Mesenchymal stem cell (in vitro differentiated cells and primary cell): Measurements from ENCODE around the gene PTPN12.

ENCODE experiments used
- DNase-seq: peaks from one replicate; pipeline ENCODE4 v3.0.0-alpha.2; 2013
- H2AFZ ChIP-seq: one replicate; pipeline ENCODE4 v1.6.1; 2013; ENCODE audit warnings: low read depth, mild to moderate bottlenecking, control low read depth, inconsistent platforms, low read length, moderate library complexity
- H2AK5ac ChIP-seq: 2 replicates; pipeline ENCODE4 v1.6.1; 2013; ENCODE audit warnings: low read length, moderate library complexity, mild to moderate bottlenecking, inconsistent platforms; ENCODE audit not compliant: severe bottlenecking
- H2BK120ac ChIP-seq: one replicate; pipeline ENCODE4 v1.6.1; 2013; ENCODE audit warnings: low read depth, mild to moderate bottlenecking, inconsistent platforms, low read length, moderate library complexity
- H2BK12ac ChIP-seq, 2 experiments: one replicate each; pipeline ENCODE4 v1.6.1; 2013; ENCODE audit warnings: inconsistent platforms in 2 of 2, low read length in 2 of 2, mild to moderate bottlenecking in 2 of 2, moderate library complexity in 2 of 2, control low read depth in 1 of 2
- H2BK15ac ChIP-seq: one replicate; pipeline ENCODE4 v1.6.1; 2013; ENCODE audit warnings: mild to moderate bottlenecking, low read depth, inconsistent platforms; ENCODE audit not compliant: poor library complexity, severe bottlenecking
- H2BK5ac ChIP-seq: 2 replicates; pipeline ENCODE4 v1.6.1; 2013; ENCODE audit warnings: low read depth, mild to moderate bottlenecking, low read length, control low read depth, inconsistent platforms; ENCODE audit not compliant: poor library complexity, severe bottlenecking
- H3K14ac ChIP-seq, 2 experiments: one replicate each; pipeline ENCODE4 v1.6.1; 2013; ENCODE audit warnings: inconsistent platforms in 2 of 2, low read length in 2 of 2, control low read depth in 1 of 2, mild to moderate bottlenecking in 1 of 2, moderate library complexity in 1 of 2
- H3K18ac ChIP-seq, 2 experiments: one replicate each; pipeline ENCODE4 v1.6.1; 2013; ENCODE audit warnings: inconsistent platforms in 2 of 2, low read length in 2 of 2, control low read depth in 1 of 2, low read depth in 1 of 2, mild to moderate bottlenecking in 1 of 2
- H3K23ac ChIP-seq, 2 experiments: one replicate each; pipeline ENCODE4 v1.6.1; 2013; ENCODE audit warnings: inconsistent platforms in 2 of 2, low read length in 2 of 2, mild to moderate bottlenecking in 2 of 2, moderate library complexity in 2 of 2, control low read depth in 1 of 2
- H3K27ac ChIP-seq: 2 replicates; pipeline ENCODE4 v1.5.1; 2013; ENCODE audit warnings: mild to moderate bottlenecking, moderate library complexity, low read length, control low read depth, inconsistent platforms; ENCODE audit not compliant: poor library complexity, severe bottlenecking
- H3K27me3 ChIP-seq, 2 experiments: 2 replicates each; pipeline versions ENCODE4 v1.6.1 to v1.7.0; 2013; ENCODE audit warnings: low read length in 2 of 2, mild to moderate bottlenecking in 2 of 2, moderate library complexity in 2 of 2, control low read depth in 1 of 2, inconsistent platforms in 1 of 2; ENCODE audit not compliant: control insufficient read depth in 1 of 2, insufficient read depth in 1 of 2
- H3K36me3 ChIP-seq, 2 experiments: 2 replicates each; pipeline versions ENCODE4 v1.6.1 to v1.7.0; 2013; ENCODE audit warnings: low read length in 2 of 2, control low read depth in 1 of 2, inconsistent platforms in 1 of 2, low read depth in 1 of 2, mild to moderate bottlenecking in 1 of 2; ENCODE audit not compliant: insufficient read depth in 2 of 2, control insufficient read depth in 1 of 2
- H3K4ac ChIP-seq, 2 experiments: one replicate each; pipeline ENCODE4 v1.6.1; 2013; ENCODE audit warnings: inconsistent platforms in 2 of 2, low read length in 2 of 2, mild to moderate bottlenecking in 2 of 2, moderate library complexity in 2 of 2, control low read depth in 1 of 2, low read depth in 1 of 2
- H3K4me1 ChIP-seq: 2 replicates; pipeline ENCODE4 v1.6.1; 2013; ENCODE audit warnings: low read depth, low read length, control low read depth; ENCODE audit not compliant: control insufficient read depth, insufficient read depth
- H3K4me2 ChIP-seq: 2 replicates; pipeline ENCODE4 v1.6.1; 2013; ENCODE audit warnings: low read length, mild to moderate bottlenecking, inconsistent platforms; ENCODE audit not compliant: poor library complexity, severe bottlenecking
- H3K4me3 ChIP-seq, 2 experiments: 2 replicates each; pipeline versions ENCODE4 v1.5.1 to v1.7.0; 2013; ENCODE audit warnings: low read length in 2 of 2, mild to moderate bottlenecking in 2 of 2, control low read depth in 1 of 2, low read depth in 1 of 2; ENCODE audit not compliant: insufficient read depth in 1 of 2
- H3K79me1 ChIP-seq: replicated peaks from 2 replicates; pipeline ENCODE4 v1.6.1; 2013; ENCODE audit warnings: mild to moderate bottlenecking, control low read depth, low read length, inconsistent platforms; ENCODE audit not compliant: poor library complexity, severe bottlenecking
- H3K9ac ChIP-seq: 2 replicates; pipeline ENCODE4 v1.7.0; 2013; ENCODE audit warnings: mild to moderate bottlenecking, low read length, moderate library complexity
- H3K9me3 ChIP-seq: 2 replicates; pipeline ENCODE4 v1.7.0; 2013; ENCODE audit warnings: mild to moderate bottlenecking, low read length; ENCODE audit not compliant: control insufficient read depth
- H4K8ac ChIP-seq: one replicate; pipeline ENCODE4 v1.6.1; 2013; ENCODE audit warnings: inconsistent platforms, mild to moderate bottlenecking, low read length, moderate library complexity
- H4K91ac ChIP-seq: one replicate; pipeline ENCODE4 v1.6.1; 2013; ENCODE audit warnings: mild to moderate bottlenecking, low read length, inconsistent platforms
- WGBS: methylation state at CpG from one replicate; pipeline ENCODE4 v1.1.7; 2013; ENCODE audit warnings: mixed read lengths; 5-methylcytosine and 5-hydroxymethylcytosine counted together

The PTPN12 gene

DNA sequence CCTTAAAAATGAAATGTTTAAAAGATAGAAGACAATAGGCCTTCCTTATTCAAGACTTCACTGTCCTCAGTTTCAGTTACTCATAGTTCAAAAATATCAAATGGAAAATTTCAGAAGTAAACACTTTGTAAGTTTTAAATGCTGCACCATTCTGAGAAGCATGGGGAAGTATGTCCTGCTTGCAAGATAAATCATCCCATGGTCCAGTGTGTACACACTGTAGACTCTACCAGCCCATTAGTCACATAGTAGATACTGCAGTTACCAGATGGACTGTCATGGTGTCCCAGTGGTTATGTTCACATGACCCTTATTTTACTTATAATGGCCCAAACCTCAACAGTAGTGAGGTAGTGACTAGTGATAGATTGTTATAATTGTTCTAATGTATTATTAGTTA is 69.5 kb downstream of the PTPN12 start:
- Histone ChIP-seq H3K14ac (no peak overlapping the region), H2BK15ac (no peak overlapping the region), H3K9ac (no peak overlapping the region)

DNA sequence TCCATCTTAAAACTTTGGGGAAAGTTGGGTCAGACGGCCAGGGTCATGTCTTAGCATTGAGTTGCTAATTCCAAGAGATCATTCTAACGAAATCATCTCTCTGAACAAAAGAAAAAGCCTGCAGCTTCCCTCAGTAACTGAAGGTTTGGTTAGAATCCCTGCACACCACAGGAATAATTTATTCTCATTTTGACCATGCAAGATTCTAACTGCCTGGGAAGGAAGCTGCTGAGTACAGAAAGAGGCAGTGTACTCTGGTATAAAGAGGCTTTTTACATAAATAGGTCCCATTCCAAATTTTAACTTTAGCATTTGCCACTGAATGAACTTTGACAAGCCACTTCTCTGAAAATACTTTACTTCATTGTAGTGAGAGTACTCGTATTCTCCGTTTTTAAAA is 82.2 kb downstream of the PTPN12 start:
- Histone ChIP-seq H3K36me3 (peaks cover 29 to 97% of the 10 kb centered on the region in 2 experiments), H2BK5ac (no peak overlapping the region), H2BK15ac (no peak overlapping the region), H3K18ac (no peak overlapping the region), H3K9me3 (no peaks in the 10 kb centered on the region), H3K79me1 (peaks cover 22% of the 10 kb centered on the region), H2AK5ac (no peak overlapping the region), H4K8ac (no peak overlapping the region), H3K27me3 (no peaks in the 10 kb centered on the region), H3K4me1 (no peaks in the 10 kb centered on the region), H3K27ac (no peak overlapping the region), H3K4me3 (no peak overlapping the region), H2AFZ (no peak overlapping the region), H3K14ac (no peak overlapping the region), H2BK120ac (no peak overlapping the region), H3K9ac (no peak overlapping the region), H4K91ac (no peak overlapping the region), H3K4ac (no peak overlapping the region), H3K23ac (no peak overlapping the region), H2BK12ac (no peak overlapping the region), H3K4me2 (no peak overlapping the region)
- no peak for DNase-seq
- 91% methylated on average over 3 of the region's 4 CpGs for WGBS

More for the DNA sequence above, 69.5 kb downstream of the PTPN12 start:
- DNase-seq: peak; percentile 9
- H3K36me3 ChIP-seq: peaks cover 16 to 83% of the 10 kb centered on the region in 2 experiments
- no peak overlapping the region for H4K91ac ChIP-seq
- H2AK5ac ChIP-seq: no peak overlapping the region
- H3K4me2 ChIP-seq: no peak overlapping the region
- H4K8ac ChIP-seq: no peak overlapping the region
- H3K27ac ChIP-seq: no peak overlapping the region
- no peak overlapping the region for H3K4me3 ChIP-seq
- H2AFZ ChIP-seq: no peak overlapping the region
- H3K79me1 ChIP-seq: peaks cover 5% of the 10 kb centered on the region
- no peaks in the 10 kb centered on the region for H3K4me1 ChIP-seq
- no peaks in the 10 kb centered on the region for H3K9me3 ChIP-seq
- no peak overlapping the region for H3K23ac ChIP-seq
- no peak overlapping the region for H2BK12ac ChIP-seq
- no peak overlapping the region for H2BK120ac ChIP-seq
- no peak overlapping the region for H2BK5ac ChIP-seq
- H3K27me3 ChIP-seq: no peaks in the 10 kb centered on the region
- no peak overlapping the region for H3K18ac ChIP-seq
- H3K4ac ChIP-seq: no peak overlapping the region

GRCh38 chr7:77626586-77627308 is 89.7 kb downstream of the PTPN12 start:
- H4K8ac ChIP-seq: no peak overlapping the region
- peaks cover 26 to 95% of the 10 kb centered on the region in 2 experiments for H3K36me3 ChIP-seq
- no peaks in the 10 kb centered on the region for H3K27me3 ChIP-seq
- H2BK15ac ChIP-seq: no peak overlapping the region
- no peak overlapping the region for H2BK5ac ChIP-seq
- H3K9me3 ChIP-seq: no peaks in the 10 kb centered on the region
- no peak for DNase-seq
- no peak overlapping the region for H4K91ac ChIP-seq
- H3K4me3 ChIP-seq: no peak overlapping the region
- no peak overlapping the region for H3K27ac ChIP-seq
- H3K4me2 ChIP-seq: no peak overlapping the region
- H3K9ac ChIP-seq: no peak overlapping the region
- H3K14ac ChIP-seq: no peak overlapping the region
- H2AFZ ChIP-seq: no peak overlapping the region
- no peak overlapping the region for H3K18ac ChIP-seq
- no peak overlapping the region for H2BK120ac ChIP-seq
- H3K23ac ChIP-seq: no peak overlapping the region
- H3K4me1 ChIP-seq: no peaks in the 10 kb centered on the region
- no peak overlapping the region for H3K4ac ChIP-seq
- H3K79me1 ChIP-seq: peaks cover 19% of the 10 kb centered on the region
- no peak overlapping the region for H2BK12ac ChIP-seq
- H2AK5ac ChIP-seq: no peak overlapping the region
- WGBS: over 99% methylated on average over 4 of the region's 6 CpGs

- Histone ChIP-seq H4K8ac (no peak overlapping the region), H3K9ac (no peak overlapping the region), H3K4me1 (no peaks in the 10 kb centered on the region), H2AFZ (no peak overlapping the region), H3K4me2 (no peak overlapping the region), H3K18ac (no peak overlapping the region), H2BK15ac (no peak overlapping the region), H3K4me3 (no peak overlapping the region), H3K9me3 (no peaks in the 10 kb centered on the region), H2AK5ac (no peak overlapping the region), H2BK12ac (no peak overlapping the region), H3K4ac (no peak overlapping the region), H4K91ac (no peak overlapping the region), H3K27ac (no peak overlapping the region), H2BK5ac (no peak overlapping the region), H3K36me3 (peaks cover 22 to 95% of the 10 kb centered on the region in 2 experiments), H3K79me1 (peaks cover 17% of the 10 kb centered on the region), H3K27me3 (no peaks in the 10 kb centered on the region), H2BK120ac (no peak overlapping the region), H3K14ac (no peak overlapping the region), H3K23ac (no peak overlapping the region)
- peak; percentile 42 for DNase-seq
Measured at GRCh38 chr7:77627309-77627676, 90.2 kb downstream of the PTPN12 start.
